Prostate gland (tissue), 2 donors: Measurements from ENCODE around the gene EFNA2. TPM values are rescaled to one million over a fixed set of nuclear protein-coding genes. Genes with fewer than 3 reads are reported as not detected.
"Not testable (repeated sequence)": the region's sequence is repeated elsewhere in the genome, so short reads cannot be mapped to it uniquely, and the experiment has no call there.

Experiments used
- DNase-seq: peaks from one replicate; pipeline ENCODE4 v3.0.0-alpha.2; 2019; ENCODE audit warnings: low spot score
- H3K27ac ChIP-seq, 2 donors: fragments of 200-600 bp; sonication (generic); 2 replicates each; pipeline ENCODE4 v1.5.1; 2017 to 2019
- H3K27me3 ChIP-seq: fragments of 200-600 bp; sonication (generic); replicated peaks from 2 replicates; pipeline ENCODE4 v1.5.1; 2019; ENCODE audit not compliant: insufficient read depth
- H3K36me3 ChIP-seq, 2 donors: fragments of 200-600 bp; sonication (generic); 1 replicate in 1 of 2; 2 replicates in 1 of 2; pipeline versions ENCODE4 v1.5.1 to v1.8.1; 2017 to 2019
- H3K4me1 ChIP-seq: fragments of 200-600 bp; sonication (generic); replicated peaks from 2 replicates; pipeline ENCODE4 v1.5.1; 2019
- H3K4me3 ChIP-seq, 2 donors: fragments of 200-600 bp; sonication (generic); 2 replicates each; pipeline ENCODE4 v1.5.1; 2017 to 2019
- H3K9me3 ChIP-seq: fragments of 200-600 bp; sonication (generic); 2 replicates; pipeline ENCODE4 v1.5.1; 2017
- POLR2A ChIP-seq: fragments of 450-650 bp; IDR thresholded peaks from one replicate; pipeline ENCODE4 v1.6.1; 2016; ENCODE audit warnings: antibody characterized with exemption, mild to moderate bottlenecking
- POLR2AphosphoS5 ChIP-seq: sonication (generic); formaldehyde crosslinking; IDR thresholded peaks from one replicate; pipeline ENCODE4 v1.6.1; 2017; ENCODE audit warnings: antibody characterized with exemption
- WGBS: methylation state at CpG from one replicate; pipeline ENCODE4 v1.1.5; 2018; 5-methylcytosine and 5-hydroxymethylcytosine counted together
- intact Hi-C: fragments of 100-400 bp; cut with DNase I; formaldehyde crosslinking; loops from one replicate; pipeline ENCODE4 v1.14.2; 2022
- total RNA-seq, 2 donors: library from RNA; depleted of rRNA; stranded (reverse); fragments of >200 nt; gene quantifications; one replicate each; pipeline ENCODE4 v1.1.0, GENCODE V29; 2016
- TF ChIP-seq, protein P1 (sequence below), 4 experiments: fragments of 200-600 bp in 2 of 4; fragments of 450-650 bp in 2 of 4; sonication (generic) in 2 of 4; IDR thresholded peaks; 1 replicate in 3 of 4; 2 replicates in 1 of 4; pipeline ENCODE4 v1.5.1; 2016 to 2019; ENCODE audit warnings: antibody characterized with exemption in 4 of 4, mild to moderate bottlenecking in 2 of 4, moderate library complexity in 2 of 4

EFNA2 gene
- total RNA-seq, 2 donors from 2014 or later = not detected

DNA sequence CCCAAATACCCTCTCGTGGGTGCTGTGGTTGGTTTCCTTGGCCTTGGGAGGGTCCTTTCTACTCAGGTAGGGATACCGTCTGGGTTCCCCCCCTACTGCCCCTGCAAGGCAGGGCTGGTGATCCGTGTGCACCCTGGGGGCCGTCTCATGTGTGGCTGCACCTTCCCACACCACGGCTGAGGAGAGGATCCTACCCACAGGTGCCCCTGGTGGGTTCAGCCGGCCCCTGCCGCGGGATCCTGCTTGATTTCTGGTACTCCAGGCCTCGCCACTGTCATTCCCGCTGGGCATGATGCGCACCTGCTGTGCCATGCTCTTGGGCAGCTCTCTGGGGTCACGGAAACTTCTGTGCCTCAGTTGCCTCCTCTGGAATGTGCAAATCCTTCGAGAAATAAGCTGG is 30.8 kb downstream of the EFNA2 start:
- TF ChIP-seq, protein P1, sequence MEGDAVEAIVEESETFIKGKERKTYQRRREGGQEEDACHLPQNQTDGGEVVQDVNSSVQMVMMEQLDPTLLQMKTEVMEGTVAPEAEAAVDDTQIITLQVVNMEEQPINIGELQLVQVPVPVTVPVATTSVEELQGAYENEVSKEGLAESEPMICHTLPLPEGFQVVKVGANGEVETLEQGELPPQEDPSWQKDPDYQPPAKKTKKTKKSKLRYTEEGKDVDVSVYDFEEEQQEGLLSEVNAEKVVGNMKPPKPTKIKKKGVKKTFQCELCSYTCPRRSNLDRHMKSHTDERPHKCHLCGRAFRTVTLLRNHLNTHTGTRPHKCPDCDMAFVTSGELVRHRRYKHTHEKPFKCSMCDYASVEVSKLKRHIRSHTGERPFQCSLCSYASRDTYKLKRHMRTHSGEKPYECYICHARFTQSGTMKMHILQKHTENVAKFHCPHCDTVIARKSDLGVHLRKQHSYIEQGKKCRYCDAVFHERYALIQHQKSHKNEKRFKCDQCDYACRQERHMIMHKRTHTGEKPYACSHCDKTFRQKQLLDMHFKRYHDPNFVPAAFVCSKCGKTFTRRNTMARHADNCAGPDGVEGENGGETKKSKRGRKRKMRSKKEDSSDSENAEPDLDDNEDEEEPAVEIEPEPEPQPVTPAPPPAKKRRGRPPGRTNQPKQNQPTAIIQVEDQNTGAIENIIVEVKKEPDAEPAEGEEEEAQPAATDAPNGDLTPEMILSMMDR (IDR thresholded peaks at IDR 0.05) = no peak
- TF ChIP-seq POLR2AphosphoS5 = no peak
- TF ChIP-seq POLR2A = no peak
- H3K36me3 ChIP-seq = no peaks in the 10 kb centered on the region
- no peaks in the 10 kb centered on the region for H3K27me3 ChIP-seq
- H3K9me3 ChIP-seq = no peaks in the 10 kb centered on the region
- H3K4me1 ChIP-seq = peaks cover 5% of the 10 kb centered on the region
- no peak overlapping the region for H3K27ac ChIP-seq
- intact Hi-C loops = loop anchor here (10.0 kb wide), 1 partner anchor 88 kb away; the partner anchor contains the start of genes DAZAP1 and GAMT
- WGBS = 84% methylated on average over 13 of the region's 13 CpGs
- no peak for DNase-seq
- no peak overlapping the region for H3K4me3 ChIP-seq

DNA sequence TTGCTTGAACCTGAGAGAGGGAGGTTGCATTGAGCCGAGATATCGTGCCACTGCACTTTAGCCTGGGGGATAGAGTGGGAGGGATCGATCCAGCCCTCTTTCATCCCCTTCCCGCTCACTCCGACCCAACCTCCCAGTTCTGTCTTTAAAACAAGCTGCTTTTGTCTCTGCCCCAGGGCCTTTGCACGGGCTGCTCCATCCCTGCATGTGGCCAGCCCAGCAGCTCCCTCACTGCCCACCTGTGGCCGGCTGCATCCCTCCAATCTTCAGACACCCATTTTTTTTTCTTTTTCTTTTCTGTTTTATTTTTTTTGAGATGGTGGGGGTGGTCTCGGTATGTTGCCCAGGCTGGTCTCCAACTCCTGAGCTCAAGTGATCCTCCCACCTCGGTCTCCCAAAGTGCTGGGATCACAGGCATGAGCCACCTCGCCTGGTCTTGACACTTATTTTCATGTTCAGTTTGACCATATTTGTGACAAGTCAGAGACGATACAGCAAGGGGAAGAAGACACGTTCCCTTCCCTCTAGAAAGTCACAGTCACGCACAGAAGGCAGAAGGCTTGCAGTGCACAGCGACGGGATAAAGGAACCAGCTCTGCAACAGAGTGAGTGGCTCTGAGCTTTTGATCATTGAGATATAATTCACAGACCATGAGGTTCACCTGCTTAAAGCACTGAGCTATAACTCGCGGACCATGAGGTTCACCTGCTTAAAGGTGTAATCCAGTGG is 31.8 kb downstream of the EFNA2 start:
- no peak overlapping the region for H3K27ac ChIP-seq
- H3K36me3 ChIP-seq = no peaks in the 10 kb centered on the region
- H3K4me3 ChIP-seq = no peak overlapping the region
- no peaks in the 10 kb centered on the region for H3K27me3 ChIP-seq
- peaks cover 5% of the 10 kb centered on the region for H3K4me1 ChIP-seq
- no peak for DNase-seq
- intact Hi-C loops = loop anchor here (10.0 kb wide), 1 partner anchor 87 kb away; the partner anchor contains the start of genes DAZAP1 and GAMT
- no peaks in the 10 kb centered on the region for H3K9me3 ChIP-seq
- 78% methylated on average over 17 of the region's 17 CpGs for WGBS
- no peak for TF ChIP-seq POLR2AphosphoS5
- TF ChIP-seq POLR2A = no peak
- TF ChIP-seq, protein P1 (IDR thresholded peaks at IDR 0.05) = no peak

DNA sequence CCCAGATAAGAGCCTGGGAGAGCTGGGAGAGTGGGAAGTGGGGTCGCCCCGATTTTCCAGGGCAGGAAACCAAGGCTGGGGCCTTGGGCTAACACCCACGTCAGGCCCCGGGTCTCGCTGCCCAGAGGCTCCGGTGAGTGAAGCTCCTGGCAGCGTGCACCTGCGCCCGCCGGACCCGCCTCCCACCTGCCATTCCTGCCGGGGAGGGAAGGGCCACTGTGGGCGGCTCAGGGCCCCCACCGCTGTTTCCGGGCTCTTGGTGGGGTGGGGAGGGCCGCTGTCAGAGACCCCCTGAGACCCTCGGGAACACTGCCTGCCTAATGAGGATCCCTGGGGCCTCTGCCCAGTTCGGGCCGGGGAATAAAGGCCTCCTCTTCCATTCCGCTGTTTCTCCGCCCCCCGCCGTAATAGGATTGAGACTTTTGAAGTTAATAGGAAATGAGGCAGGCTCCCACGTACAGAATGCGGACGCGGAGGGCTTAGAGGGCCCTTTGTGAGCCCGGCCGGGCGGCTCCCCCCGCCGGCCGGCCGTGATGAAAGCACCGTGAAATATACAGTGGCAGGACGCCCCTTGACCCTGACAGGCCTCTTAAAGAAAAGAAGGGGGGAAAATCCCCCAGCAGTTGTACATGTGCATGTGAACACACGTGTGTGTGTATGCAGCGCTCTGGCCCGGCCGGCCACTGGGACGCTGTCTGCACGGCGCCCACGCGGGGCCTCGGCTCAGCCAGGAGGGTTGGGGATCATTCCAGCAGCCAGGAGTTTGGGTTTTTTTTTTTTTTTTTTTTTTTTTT is 33.2 kb downstream of the EFNA2 start:
- peaks cover 3% of the 10 kb centered on the region for H3K27me3 ChIP-seq
- intact Hi-C loops = loop anchor here (10.0 kb wide), 1 partner anchor 86 kb away; the partner anchor contains the start of genes DAZAP1 and GAMT
- TF ChIP-seq POLR2AphosphoS5 (no peak), POLR2A (no peak)
- TF ChIP-seq, protein P1 (IDR thresholded peaks at IDR 0.05) = no peak
- H3K36me3 ChIP-seq = no peaks in the 10 kb centered on the region
- WGBS = 56% methylated on average over 41 of the region's 46 CpGs
- no peaks in the 10 kb centered on the region for H3K9me3 ChIP-seq
- H3K4me1 ChIP-seq = no peaks in the 10 kb centered on the region
- no peak overlapping the region for H3K4me3 ChIP-seq
- DNase-seq = no peak
- H3K27ac ChIP-seq = no peak overlapping the region

DNA sequence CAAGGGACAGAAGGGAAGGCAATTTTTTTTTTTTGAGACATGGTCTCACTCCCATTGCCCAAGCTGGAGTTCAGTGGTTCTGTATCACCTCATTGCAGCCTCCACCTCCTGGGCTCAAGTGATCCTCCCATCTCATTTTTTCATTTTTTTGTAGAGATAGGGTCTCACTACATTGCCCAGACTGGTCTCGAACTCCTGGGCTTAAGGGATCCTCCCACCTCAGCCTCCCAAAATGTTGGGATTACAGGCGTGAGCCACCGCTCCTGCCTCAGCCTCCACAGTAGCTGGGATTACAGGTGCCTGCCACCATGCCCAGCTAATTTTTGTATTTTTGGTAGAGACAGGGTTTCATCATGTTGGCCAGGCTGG is 34.6 kb downstream of the EFNA2 start:
- H3K27me3 ChIP-seq, H3K36me3 ChIP-seq, H3K27ac ChIP-seq, H3K9me3 ChIP-seq, H3K4me3 ChIP-seq, DNase-seq, H3K4me1 ChIP-seq, intact Hi-C loops: not testable (repeated sequence)
- WGBS = 98% methylated on average over 3 of the region's 3 CpGs

DNA sequence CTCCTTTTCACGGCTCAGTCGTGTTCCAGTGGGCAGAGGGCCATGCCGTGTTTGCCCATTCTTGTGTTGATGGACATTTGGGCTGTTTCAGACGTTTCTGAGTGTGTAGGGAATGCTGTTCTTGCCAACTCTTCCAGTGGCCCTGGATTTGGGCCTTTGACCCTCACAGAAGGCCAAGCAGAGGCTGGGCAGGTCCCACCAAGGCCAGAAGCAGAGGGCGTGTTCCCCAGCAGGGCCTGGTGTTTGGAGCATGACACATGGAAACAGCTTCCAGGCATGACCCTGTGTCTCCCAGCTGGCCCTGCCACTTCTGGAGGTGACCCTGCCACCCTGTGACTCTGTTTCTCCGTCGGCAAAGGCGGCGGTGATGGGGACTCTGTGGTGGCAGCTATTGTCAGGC is 35.9 kb downstream of the EFNA2 start:
- Histone ChIP-seq H3K27me3 (peaks cover 3% of the 10 kb centered on the region), H3K9me3 (no peaks in the 10 kb centered on the region), H3K4me3 (no peak overlapping the region), H3K36me3 (no peaks in the 10 kb centered on the region), H3K27ac (no peak overlapping the region), H3K4me1 (no peaks in the 10 kb centered on the region)
- TF ChIP-seq, protein P1 (IDR thresholded peaks at IDR 0.05) = no peak
- TF ChIP-seq POLR2AphosphoS5 = no peak
- TF ChIP-seq POLR2A = no peak
- WGBS = 87% methylated on average over 9 of the region's 9 CpGs
- DNase-seq = no peak
- intact Hi-C loops = no loop called here
